NCI-H524 treated with DMSO at 0.1 percent for 48 hours (cell line): Measurements from ENCODE around the gene DNAJA4.
"Not testable (repeated sequence)": the region's sequence is repeated elsewhere in the genome, so short reads cannot be mapped to it uniquely, and the experiment has no call there.

Experiments
- DNase-seq: peaks from one replicate; lab custom pipeline; 2025; lab: John Stamatoyannopoulos, UW

Gene DNAJA4

GRCh38 chr15:78244101-78244500, 20.3 kb upstream of the DNAJA4 start:
- DNase-seq, result no peak

GRCh38 chr15:78244893-78245292, 19.5 kb upstream of the DNAJA4 start:
- no peak for DNase-seq

GRCh38 chr15:78245392-78245791, 19.0 kb upstream of the DNAJA4 start:
- DNase-seq, result not testable (repeated sequence)

- not testable (repeated sequence) for DNase-seq
Measured at GRCh38 chr15:78245976-78246620, 18.3 kb upstream of the DNAJA4 start.

GRCh38 chr15:78247911-78248310, 16.5 kb upstream of the DNAJA4 start:
- DNase-seq, result peak; percentile 43

- no peak for DNase-seq
Measured at GRCh38 chr15:78249131-78249530, 15.2 kb upstream of the DNAJA4 start.

- DNase-seq, result no peak
Measured at GRCh38 chr15:78251136-78251535, 13.2 kb upstream of the DNAJA4 start.

- DNase-seq, result no peak
Measured at GRCh38 chr15:78255421-78256043, 8.8 kb upstream of the DNAJA4 start.

GRCh38 chr15:78256044-78256437, 8.3 kb upstream of the DNAJA4 start:
- no peak for DNase-seq

GRCh38 chr15:78257681-78258080, 6.7 kb upstream of the DNAJA4 start:
- no peak for DNase-seq

- DNase-seq, result no peak
Measured at GRCh38 chr15:78259232-78259631, 5.1 kb upstream of the DNAJA4 start.

- no peak for DNase-seq
Measured at GRCh38 chr15:78260489-78260888, 3.9 kb upstream of the DNAJA4 start.

- DNase-seq, result no peak
Measured at GRCh38 chr15:78261062-78261461, 3.3 kb upstream of the DNAJA4 start.

GRCh38 chr15:78263351-78263781, 996 bp upstream of the DNAJA4 start:
- DNase-seq, result no peak

- DNase-seq, result no peak
Measured at GRCh38 chr15:78263907-78264303, 457 bp upstream of the DNAJA4 start.

GRCh38 chr15:78265137-78265460, 737 bp downstream of the DNAJA4 start:
- no peak for DNase-seq

GRCh38 chr15:78265752-78266224, 1.4 kb downstream of the DNAJA4 start:
- no peak for DNase-seq

- no peak for DNase-seq
Measured at GRCh38 chr15:78266229-78266628, 1.9 kb downstream of the DNAJA4 start.

GRCh38 chr15:78266806-78267205, 2.4 kb downstream of the DNAJA4 start:
- DNase-seq, result no peak

- no peak for DNase-seq
Measured at GRCh38 chr15:78272316-78272715, 8.0 kb downstream of the DNAJA4 start.

GRCh38 chr15:78272776-78273175, 8.4 kb downstream of the DNAJA4 start:
- DNase-seq, result peak; percentile 17

GRCh38 chr15:78274994-78275393, 10.6 kb downstream of the DNAJA4 start:
- DNase-seq, result no peak

GRCh38 chr15:78276064-78276943, 11.9 kb downstream of the DNAJA4 start:
- no peak for DNase-seq
